ENCODE measurements around the gene VPS8. TPM values are rescaled to one million over a fixed set of nuclear protein-coding genes. Genes with fewer than 3 reads are reported as not detected.

The VPS8 gene
- total RNA-seq, 1 experiment from 2014 or later = 39.7 TPM

DNA sequence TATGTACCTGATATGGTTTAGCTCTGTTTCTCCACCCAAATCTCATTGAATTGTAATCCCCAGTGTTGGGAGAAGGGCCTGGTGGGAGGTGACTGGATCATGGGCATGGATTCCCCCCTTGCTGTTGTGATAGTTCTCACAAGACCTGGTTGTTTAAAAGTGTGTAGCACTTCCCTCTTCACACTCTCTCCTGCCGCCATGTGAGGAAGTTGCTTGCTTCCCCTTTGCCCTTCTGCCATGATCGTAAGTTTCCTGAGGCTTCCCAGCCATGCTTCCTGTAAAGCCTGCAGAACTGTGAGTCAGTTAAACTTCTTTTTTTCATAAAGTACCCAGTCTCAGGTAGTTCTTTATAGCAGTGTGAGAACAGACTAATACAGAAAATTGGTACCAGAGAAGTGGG is 247.8 kb downstream of the VPS8 start:
- no peak overlapping the region for H2BK15ac ChIP-seq (ENCODE audit: low read depth, low read length)
- DNase-seq = no peak
- no peak overlapping the region for H4K5ac ChIP-seq (ENCODE audit: insufficient read length, low read depth, low read length)
- no peak overlapping the region for H3K18ac ChIP-seq (ENCODE audit: insufficient read length, low read depth, low read length)
- peaks cover 41 to 43% of the 10 kb centered on the region in 2 experiments for H3K9me3 Mint-ChIP-seq
- H3K23ac ChIP-seq (ENCODE audit: insufficient read length, low read depth, low read length) = no peak overlapping the region
- peaks cover 11 to 36% (median 30%) of the 10 kb centered on the region in 3 experiments for H3K36me3 Mint-ChIP-seq (ENCODE audit: insufficient read depth in 1 of 3, low read depth in 3 of 3)
- no peak overlapping the region for H4K91ac ChIP-seq (ENCODE audit: insufficient read length, low read depth, low read length)
- H2BK5ac ChIP-seq (ENCODE audit: insufficient read length, low read length) = no peak overlapping the region
- no peak overlapping the region for H3K27ac ChIP-seq (ENCODE audit: insufficient read length, low read depth, low read length)
- no peak overlapping the region for H2BK20ac ChIP-seq (ENCODE audit: low read depth, low read length, poor library complexity, severe bottlenecking)
- TF ChIP-seq CTCF (conservative IDR thresholded peaks at IDR 0.05) = no peak
- H3T11ph ChIP-seq (ENCODE audit: low read length) = no peak overlapping the region
- H3K9me3 ChIP-seq (ENCODE audit: control insufficient read depth, low read depth, low read length) = no peaks in the 10 kb centered on the region
- no peak overlapping the region for H3K4me2 ChIP-seq (ENCODE audit: insufficient read depth, insufficient read length, low read length)
- no peak overlapping the region for H4K8ac ChIP-seq (replicated peaks; ENCODE audit: insufficient read length, low read depth, low read length)
- WGBS (ENCODE audit: extremely low coverage, insufficient read length, low lambda C conversion rate) = no CpG with 5 or more reads among the region's 2 CpGs
- H3K23me2 ChIP-seq (ENCODE audit: insufficient read length, low read depth, low read length, poor library complexity, severe bottlenecking) = no peaks in the 10 kb centered on the region
- H3K4me3 Mint-ChIP-seq = no peak overlapping the region
- H2AFZ ChIP-seq (ENCODE audit: low read length) = no peak overlapping the region
- H3K56ac ChIP-seq (ENCODE audit: insufficient read length, low read depth, low read length) = no peak overlapping the region
- H3K9ac ChIP-seq (ENCODE audit: extremely low read depth, insufficient read length, low read length) = no peak overlapping the region
- H3K4me1 Mint-ChIP-seq = no peaks in the 10 kb centered on the region
- H3K27me3 Mint-ChIP-seq (ENCODE audit: low read depth) = no peaks in the 10 kb centered on the region; the same call in 1 of the 2 replicates
- no peak overlapping the region for H2AK5ac ChIP-seq (ENCODE audit: insufficient read length, low read length)
- H2BK12ac ChIP-seq (ENCODE audit: insufficient read length, low read depth, low read length) = no peak overlapping the region
- H2BK120ac ChIP-seq (ENCODE audit: low read depth, low read length, poor library complexity, severe bottlenecking) = no peak overlapping the region
- no peaks in the 10 kb centered on the region for H3K79me1 ChIP-seq (ENCODE audit: insufficient read depth, low read depth, low read length, poor library complexity, severe bottlenecking)
- H3K4me1 ChIP-seq (ENCODE audit: insufficient read depth, low read length) = no peaks in the 10 kb centered on the region
- no peaks in the 10 kb centered on the region for H3K27me3 ChIP-seq (ENCODE audit: insufficient read depth, low read length)
- no peaks in the 10 kb centered on the region for H4K20me1 ChIP-seq (ENCODE audit: control insufficient read depth, insufficient read depth, insufficient read length)
- H3K79me2 ChIP-seq (ENCODE audit: insufficient read depth, low read length) = no peaks in the 10 kb centered on the region
- H3K14ac ChIP-seq (ENCODE audit: insufficient read depth, low read length) = no peak overlapping the region
- H3K27ac Mint-ChIP-seq = no peak overlapping the region
- no peak overlapping the region for H3K4ac ChIP-seq (ENCODE audit: low read depth, low read length)
